DMS114 treated with DMSO at 0.1 percent for 48 hours (cell line): ENCODE measurements around the gene HRH4.
A peak's percentile ranks its signal among the peaks of the same experiment; 100 is the strongest.

Source experiments
- DNase-seq: peaks from one replicate; lab custom pipeline; 2025; ENCODE audit not compliant: unreplicated experiment; lab: John Stamatoyannopoulos, UW

HRH4 gene

DNA sequence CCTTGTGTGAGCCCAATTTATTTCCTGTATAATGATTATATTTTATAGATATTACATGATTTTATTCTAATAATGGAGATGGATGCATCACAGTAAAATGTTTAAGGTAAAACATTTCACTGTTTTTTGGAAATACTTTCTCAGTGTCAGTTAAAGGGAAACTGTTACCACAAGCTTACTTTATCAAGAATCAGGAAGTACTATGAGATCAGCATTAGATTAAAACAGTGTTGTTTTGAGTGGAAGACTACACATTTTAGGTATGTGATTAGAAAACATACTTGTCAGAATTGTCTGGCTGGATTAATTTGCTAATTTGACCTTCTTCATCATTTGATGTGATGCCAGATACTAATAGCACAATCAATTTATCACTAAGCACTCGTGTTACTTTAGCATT is at the start of gene HRH4:
Gene HRH4 (plus strand): TSS at position 250 of the 400 bp plus-strand sequence. CDS start 92 bp downstream, at position 342.
- DNase-seq, result no peak

GRCh38 chr18:24413148-24413547 is 47.3 kb upstream of the HRH4 start:
- DNase-seq, result no peak

GRCh38 chr18:24414349-24415003 is 46.0 kb upstream of the HRH4 start:
- no peak for DNase-seq

GRCh38 chr18:24417480-24417879 is 43.0 kb upstream of the HRH4 start:
- no peak for DNase-seq

DNA sequence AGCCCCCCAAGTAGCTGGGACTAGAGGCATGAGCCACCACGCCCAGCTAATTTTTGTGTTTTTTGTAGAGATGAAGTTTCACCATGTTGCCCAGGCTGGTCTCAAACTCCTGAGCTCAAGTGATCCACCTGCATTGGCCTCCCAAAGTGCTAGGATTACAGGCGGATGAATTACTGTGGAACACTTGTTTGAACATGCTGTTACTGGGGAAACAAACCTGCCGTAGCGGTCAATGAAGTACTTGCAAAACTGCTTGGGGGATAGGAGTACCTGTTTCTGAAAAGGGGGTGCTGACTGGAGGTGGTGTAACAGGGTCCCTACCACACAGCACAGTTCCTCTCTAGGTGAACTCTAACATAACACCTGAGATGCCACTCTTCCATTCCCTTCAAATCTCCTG is 39.9 kb upstream of the HRH4 start:
- DNase-seq, result no peak

DNA sequence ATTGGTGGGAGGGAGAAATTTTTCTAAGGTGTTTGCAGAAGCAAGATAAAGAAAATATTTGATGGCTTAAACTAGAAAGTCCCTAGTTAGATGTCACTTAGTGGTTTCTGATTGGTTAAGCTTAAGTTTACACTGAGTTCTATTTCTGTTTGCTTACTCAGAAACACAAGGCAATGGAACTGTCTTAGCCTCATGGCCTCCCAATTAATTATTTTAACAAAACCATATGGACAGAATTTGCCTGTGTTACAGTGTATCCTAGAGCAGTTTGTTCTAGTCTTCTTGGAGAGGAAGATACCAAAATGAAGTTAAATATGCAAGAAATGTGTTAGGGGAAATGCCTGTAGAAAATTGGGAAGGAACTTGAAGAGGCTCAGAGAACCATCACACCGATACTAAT is 38.6 kb upstream of the HRH4 start:
- DNase-seq, result no peak

DNA sequence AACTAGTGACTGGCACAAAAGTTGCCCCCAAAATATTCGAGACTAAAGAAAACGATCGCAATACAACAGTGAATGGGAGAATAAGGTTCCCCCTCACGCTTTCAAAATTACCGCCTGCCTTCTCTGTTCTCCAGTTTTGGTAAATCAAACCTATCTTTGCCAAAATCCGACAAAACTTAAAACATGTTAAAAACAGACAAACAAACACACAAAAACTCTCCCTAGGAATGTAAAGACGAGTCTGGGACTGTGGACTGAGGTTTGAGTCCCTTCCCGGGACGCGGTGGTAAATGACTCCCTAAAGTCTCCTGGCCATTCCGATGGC is 34.4 kb upstream of the HRH4 start:
- no peak for DNase-seq

GRCh38 chr18:24426398-24427294 is 33.8 kb upstream of the HRH4 start, which contains the start of gene IMPACT:
TSS of gene IMPACT (plus strand) at chr18:24426670. CDS start at chr18:24426757, 87 bp downstream.
- peak; percentile 59 for DNase-seq

DNA sequence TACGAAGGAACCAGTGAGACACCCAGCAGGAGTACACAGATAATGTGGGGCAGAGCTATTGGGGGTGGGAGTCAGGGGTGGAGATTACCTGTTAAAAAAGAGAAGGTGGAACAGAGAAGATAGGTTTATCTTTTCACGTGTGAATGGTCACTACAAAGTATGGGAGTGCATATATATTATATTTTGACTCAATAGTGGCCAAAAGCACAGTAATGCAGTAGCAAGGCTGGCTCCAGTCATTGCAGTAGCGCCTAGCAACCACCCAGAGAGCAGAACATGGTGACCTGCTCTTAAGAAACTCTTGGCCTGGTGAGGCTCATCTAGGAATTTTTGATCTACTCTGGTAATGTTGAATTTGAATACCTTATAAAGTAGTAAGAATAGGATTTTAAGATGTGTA is 33.0 kb upstream of the HRH4 start:
- DNase-seq, result peak; percentile 10

- no peak for DNase-seq
Observed at GRCh38 chr18:24428709-24429108, 31.7 kb upstream of the HRH4 start.

DNA sequence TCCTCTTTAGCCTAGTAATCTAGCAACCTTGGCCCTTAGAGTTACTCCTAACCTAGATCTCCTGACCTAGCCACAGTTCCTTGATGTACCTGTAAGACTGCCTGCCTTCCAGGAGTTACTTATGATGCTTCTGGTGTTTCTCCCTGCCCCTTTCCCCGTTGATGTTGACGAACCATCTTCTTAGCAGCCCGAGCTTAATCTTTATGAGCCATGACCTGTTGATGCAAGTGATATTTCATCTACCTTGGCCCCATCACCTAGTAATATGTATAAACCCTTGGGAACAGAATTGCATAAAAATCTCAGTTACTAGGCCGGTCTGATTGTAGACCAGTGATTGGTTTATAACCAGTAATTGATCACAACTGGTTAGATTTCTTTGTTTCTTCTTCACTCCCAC is 31.2 kb upstream of the HRH4 start:
- DNase-seq, result no peak

- DNase-seq, result no peak
Observed at GRCh38 chr18:24432618-24433017, 27.8 kb upstream of the HRH4 start.

- no peak for DNase-seq
Observed at GRCh38 chr18:24436939-24437338, 23.5 kb upstream of the HRH4 start.

DNA sequence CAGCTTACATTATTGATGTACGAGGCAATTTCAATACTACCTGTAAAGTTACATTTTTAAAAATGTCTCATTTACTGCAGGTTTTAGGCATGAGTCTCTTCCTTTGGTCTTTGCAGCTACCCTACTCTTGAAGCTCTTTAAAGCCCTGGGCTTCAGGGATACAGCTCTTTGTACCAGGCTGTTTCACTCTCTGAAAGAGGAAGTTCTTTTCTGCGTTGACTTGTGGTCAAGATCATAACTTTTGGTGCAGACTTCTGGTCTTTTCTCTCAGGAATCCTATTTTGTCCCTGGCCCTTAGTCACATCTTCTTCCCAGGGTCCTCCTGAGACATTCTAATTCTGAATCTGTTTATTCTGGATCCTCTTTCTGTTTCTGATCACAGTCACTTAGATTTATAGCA is 16.6 kb upstream of the HRH4 start:
- no peak for DNase-seq

DNA sequence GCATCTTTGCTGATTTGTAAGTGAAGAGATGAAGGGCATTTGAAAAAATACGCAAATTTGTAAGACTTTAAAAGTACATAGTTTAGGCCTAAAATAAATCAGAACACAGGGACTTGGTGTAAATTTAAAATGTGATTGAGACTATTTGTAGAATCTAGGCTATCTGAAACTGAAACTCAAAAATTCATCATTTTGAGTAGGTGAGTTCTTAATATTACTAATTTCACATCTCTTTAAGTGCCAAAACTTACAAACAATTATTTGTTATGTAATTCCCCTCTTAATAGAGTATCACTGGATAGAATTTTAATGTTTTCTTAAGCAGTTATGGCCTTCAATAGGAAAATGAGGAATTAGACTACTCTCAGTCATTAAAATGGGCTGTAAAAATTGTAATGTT is 14.0 kb upstream of the HRH4 start:
- no peak for DNase-seq

GRCh38 chr18:24446953-24447538 is 13.4 kb upstream of the HRH4 start:
- peak; percentile 11 for DNase-seq

DNA sequence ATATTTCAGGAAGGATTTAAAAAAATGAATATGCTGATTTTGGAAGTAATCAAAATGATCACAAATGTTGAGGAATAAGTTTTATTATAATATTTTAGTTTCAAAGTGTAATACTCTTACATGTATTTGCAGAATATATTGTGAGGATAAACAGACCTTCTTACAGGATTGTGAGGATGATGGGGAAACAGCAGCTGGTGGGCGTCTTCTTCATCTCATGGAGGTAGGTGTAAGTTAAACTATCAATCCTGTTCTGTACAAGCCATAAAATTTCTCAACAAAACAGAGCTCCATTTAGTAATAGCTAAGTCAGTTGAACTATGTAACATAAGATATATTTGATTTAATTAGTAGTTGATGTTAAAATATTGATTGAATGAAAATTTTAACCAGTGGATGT is 12.5 kb upstream of the HRH4 start:
- DNase-seq, result no peak

DNA sequence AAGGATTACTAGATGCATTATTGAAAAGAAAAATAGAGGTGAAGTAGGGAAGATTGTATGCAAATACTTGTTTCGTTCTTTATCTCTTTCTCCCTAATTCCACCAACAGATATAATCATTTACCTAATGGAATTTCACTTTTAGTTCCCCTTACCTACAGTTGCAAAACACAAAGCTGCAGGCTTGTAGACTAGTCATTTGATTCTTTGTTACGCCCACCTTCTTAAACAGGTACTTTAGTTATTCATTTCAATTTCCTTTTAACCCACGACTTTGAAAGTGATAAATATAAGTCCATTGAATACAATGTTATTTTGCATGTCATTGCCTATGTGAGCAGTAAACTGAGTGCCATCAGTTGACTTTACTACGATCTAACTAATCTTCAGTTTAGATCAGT is 3.9 kb upstream of the HRH4 start:
- no peak for DNase-seq

DNA sequence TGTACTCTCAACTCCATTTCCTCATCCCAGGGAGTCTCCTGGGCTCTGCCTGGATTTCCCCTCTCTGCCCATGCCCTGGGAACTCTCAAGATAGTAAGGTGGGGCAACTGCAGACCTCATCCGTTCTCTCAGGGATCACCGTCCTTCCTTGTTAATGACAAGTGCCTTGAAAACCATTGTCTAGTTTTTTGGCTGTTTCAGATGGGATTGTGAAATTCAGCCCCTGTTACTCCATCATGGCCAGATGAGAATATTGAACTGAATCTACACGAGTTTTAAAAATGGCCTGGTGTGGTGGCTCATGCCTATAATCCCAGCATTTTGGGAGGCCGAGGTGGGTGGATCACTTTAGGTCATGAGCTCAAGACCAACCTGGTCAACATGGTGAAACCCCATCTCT is 665 bp upstream of the HRH4 start:
- no peak for DNase-seq

- no peak for DNase-seq
Observed at GRCh38 chr18:24461996-24462395, 1.6 kb downstream of the HRH4 start.

- no peak for DNase-seq
Observed at GRCh38 chr18:24462838-24463775, 2.7 kb downstream of the HRH4 start.
